HepG2 (cell line): ENCODE measurements around the gene ARAP1. TPM values are rescaled to one million over a fixed set of nuclear protein-coding genes. Genes with fewer than 3 reads are reported as not detected.

Source experiments
- BCL6 ChIP-seq: IDR thresholded peaks from 2 replicates; pipeline ENCODE4 v1.6.1; 2016; ENCODE audit warnings: missing genetic modification reagents, missing compliant biosample characterization
- CBFB ChIP-seq: sonication (generic); formaldehyde crosslinking; IDR thresholded peaks from 2 replicates; pipeline ENCODE4 v1.4.0; 2020; ENCODE audit warnings: missing genetic modification reagents
- CTCF ChIP-seq: sonication (generic); formaldehyde crosslinking; IDR thresholded peaks from 2 replicates; pipeline ENCODE4 v1.5.0; 2020; ENCODE audit warnings: mild to moderate bottlenecking, missing genetic modification reagents, moderate library complexity
- E2F5 ChIP-seq: sonication (generic); formaldehyde crosslinking; conservative IDR thresholded peaks from 2 replicates; pipeline ENCODE4 v1.4.0; 2020; ENCODE audit warnings: missing genetic modification reagents
- ELF3 ChIP-seq: IDR thresholded peaks from 2 replicates; pipeline ENCODE4 v1.6.1; 2016; ENCODE audit warnings: missing genetic modification reagents, missing compliant biosample characterization
- KLF11 ChIP-seq: IDR thresholded peaks from 2 replicates; pipeline ENCODE4 v1.6.1; 2016; ENCODE audit warnings: missing compliant biosample characterization
- MEIS2 ChIP-seq: sonication (generic); formaldehyde crosslinking; IDR thresholded peaks from 2 replicates; pipeline ENCODE4 v1.9.0; 2021; ENCODE audit warnings: mild to moderate bottlenecking, missing genetic modification reagents
- NAIF1 ChIP-seq: sonication (generic); formaldehyde crosslinking; IDR thresholded peaks from 2 replicates; pipeline ENCODE4 v1.5.0; 2020; ENCODE audit warnings: mild to moderate bottlenecking, missing genetic modification reagents, borderline replicate concordance
- NCOA2 ChIP-seq: sonication (generic); formaldehyde crosslinking; IDR thresholded peaks from 2 replicates; pipeline ENCODE4 v1.8.0; 2022; ENCODE audit warnings: inconsistent platforms
- RAD51 ChIP-seq: fragments of 450-650 bp; IDR thresholded peaks from 2 replicates; pipeline ENCODE4 v1.6.1; 2016; ENCODE audit warnings: borderline replicate concordance
- RXRB ChIP-seq: IDR thresholded peaks from 2 replicates; pipeline ENCODE4 v1.6.1; 2016; ENCODE audit warnings: borderline replicate concordance, missing genetic modification reagents, missing compliant biosample characterization
- SAP130 ChIP-seq: IDR thresholded peaks from 2 replicates; pipeline ENCODE4 v1.6.1; 2016; ENCODE audit warnings: low read depth
- STAG1 ChIP-seq: sonication (generic); formaldehyde crosslinking; IDR thresholded peaks from 2 replicates; pipeline ENCODE4 v1.4.0; 2020; ENCODE audit warnings: missing genetic modification reagents
- TFDP1 ChIP-seq: IDR thresholded peaks from 2 replicates; pipeline ENCODE4 v1.6.1; 2016; ENCODE audit warnings: missing compliant biosample characterization, missing genetic modification reagents, borderline replicate concordance
- TFE3 ChIP-seq: IDR thresholded peaks from 2 replicates; pipeline ENCODE4 v1.6.1; 2016
- TP53 ChIP-seq: sonication (generic); formaldehyde crosslinking; conservative IDR thresholded peaks from 2 replicates; pipeline ENCODE4 v1.4.0; 2020; ENCODE audit warnings: missing genetic modification reagents
- WIZ ChIP-seq: sonication (generic); formaldehyde crosslinking; IDR thresholded peaks from 2 replicates; pipeline ENCODE4 v1.5.1; 2020; ENCODE audit warnings: mild to moderate bottlenecking, missing genetic modification reagents
- XRCC5 ChIP-seq: fragments of 200-400 bp; formaldehyde crosslinking; optimal IDR thresholded peaks from 2 replicates; pipeline ENCODE3; 2017; ENCODE audit warnings: mild to moderate bottlenecking, low read length
- ZNF597 ChIP-seq: sonication (generic); formaldehyde crosslinking; IDR thresholded peaks from 2 replicates; pipeline ENCODE4 v1.5.0; 2020; ENCODE audit warnings: missing genetic modification reagents
- ZSCAN22 ChIP-seq: sonication (generic); formaldehyde crosslinking; IDR thresholded peaks from 2 replicates; pipeline ENCODE4 v1.4.0; 2020; ENCODE audit warnings: mild to moderate bottlenecking, missing genetic modification reagents
- ZSCAN9 ChIP-seq: IDR thresholded peaks from 2 replicates; pipeline ENCODE4 v1.6.1; 2016; ENCODE audit warnings: borderline replicate concordance
- polyA plus RNA-seq, 8 experiments: library from polyadenylated mRNA; depleted of rRNA in 3 of 8; stranded (reverse) in 7 of 8; unstranded in 1 of 8; fragments of >200 nt; fragmentation: Illumina TruSeq in 4 of 8; extraction: Trizol in 4 of 8; gene quantifications; 2 replicates each; pipeline versions ENCODE4 v1.2.1 to v1.2.3, GENCODE V29; 2011 to 2016; ENCODE audit warnings: low read depth in 4 of 8, missing spikeins in 1 of 8, mixed read lengths in 1 of 8; ENCODE audit not compliant: insufficient read depth in 1 of 8
- total RNA-seq, 5 experiments: library from RNA; depleted of rRNA; stranded (reverse); fragments of >200 nt; fragmentation: Illumina TruSeq; extraction: Trizol; gene quantifications; 2 replicates each; pipeline ENCODE4 v1.2.3, GENCODE V29; 2016; ENCODE audit warnings: low read depth in 1 of 5
- TF ChIP-seq, protein P1 (sequence below): sonication (generic); formaldehyde crosslinking; IDR thresholded peaks from 2 replicates; pipeline ENCODE4 v1.5.0; 2020; ENCODE audit warnings: mild to moderate bottlenecking, missing genetic modification reagents

Gene ARAP1
- total and polyA plus RNA-seq, 2 of the 13 experiments (the other 11 are each of a cell fraction or from before 2014, with no cell fraction given) = 43.2 to 55.5 TPM

DNA sequence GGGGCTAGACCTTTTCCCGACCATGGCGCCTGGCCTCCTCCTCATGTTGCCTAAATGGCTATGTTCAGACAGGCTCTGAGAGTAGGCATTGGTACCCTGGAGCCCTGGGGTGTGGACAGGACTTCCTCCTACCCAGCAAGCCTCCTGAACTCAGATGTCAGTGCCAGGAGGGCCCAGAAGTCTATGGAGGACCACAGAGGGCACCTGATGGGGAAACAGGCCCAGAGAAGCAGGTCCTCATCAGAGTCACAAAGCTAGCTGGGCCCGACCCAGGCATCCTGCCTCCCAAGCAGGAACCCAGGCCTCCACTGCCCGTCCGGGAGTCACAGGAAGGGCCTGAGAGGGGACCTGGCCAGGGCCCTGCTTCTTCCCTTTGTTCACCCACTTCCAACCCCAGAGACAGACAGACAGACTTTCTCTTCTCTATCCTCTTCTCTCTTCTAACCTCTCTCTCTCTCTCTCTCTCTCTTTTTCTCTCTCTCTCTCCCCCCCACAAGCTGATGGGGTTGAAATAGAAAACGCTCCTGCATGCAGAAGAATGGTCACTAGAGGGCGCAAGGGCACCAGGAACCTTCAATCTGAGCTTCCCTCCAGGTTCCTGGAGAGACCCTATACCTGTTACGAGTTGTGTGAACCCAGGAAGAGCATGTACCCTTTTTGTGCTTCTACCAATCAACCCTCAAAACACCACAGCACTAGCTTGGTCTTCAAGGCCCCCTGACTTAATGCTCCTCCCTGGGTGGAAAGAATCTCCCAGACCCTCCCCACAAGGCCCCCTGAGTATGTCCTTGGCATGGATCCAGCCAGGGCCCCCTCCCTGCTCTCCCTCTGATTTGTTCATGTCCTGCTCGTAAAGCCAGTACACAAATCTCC lies 27.1 kb downstream of the ARAP1 start (continued):
- TF ChIP-seq CTCF (CRISPR knock-in tag) (peak; percentile 91), BCL6 (CRISPR knock-in tag) (peak; percentile 62; the same call in 1 of the 2 replicates), NCOA2 (CRISPR knock-in tag) (no peak), NAIF1 (CRISPR knock-in tag) (no peak), RXRB (CRISPR knock-in tag) (peak; percentile 56; the same call in 1 of the 2 replicates), E2F5 (no peak), TFE3 (CRISPR knock-in tag) (0 out of 2 replicates have a peak, but pooled peaks have one; percentile 24), ZSCAN9 (CRISPR knock-in tag) (peak; percentile 45; the same call in 1 of the 2 replicates), KLF11 (CRISPR knock-in tag) (0 out of 2 replicates have a peak, but pooled peaks have one; percentile 39), WIZ (no peak), XRCC5 (peak; percentile 53), RAD51 (no peak), CBFB (no peak), STAG1 (peak; percentile 95), ELF3 (CRISPR knock-in tag) (0 out of 2 replicates have a peak, but pooled peaks have one; percentile 16), SAP130 (CRISPR knock-in tag) (peak; percentile 39; the same call in 1 of the 2 replicates), TFDP1 (CRISPR knock-in tag) (no peak), ZNF597 (CRISPR knock-in tag) (no peak), MEIS2 (CRISPR knock-in tag) (no peak), TP53 (CRISPR knock-in tag) (no peak), ZSCAN22 (CRISPR knock-in tag) (no peak)
- TF ChIP-seq, protein P1, sequence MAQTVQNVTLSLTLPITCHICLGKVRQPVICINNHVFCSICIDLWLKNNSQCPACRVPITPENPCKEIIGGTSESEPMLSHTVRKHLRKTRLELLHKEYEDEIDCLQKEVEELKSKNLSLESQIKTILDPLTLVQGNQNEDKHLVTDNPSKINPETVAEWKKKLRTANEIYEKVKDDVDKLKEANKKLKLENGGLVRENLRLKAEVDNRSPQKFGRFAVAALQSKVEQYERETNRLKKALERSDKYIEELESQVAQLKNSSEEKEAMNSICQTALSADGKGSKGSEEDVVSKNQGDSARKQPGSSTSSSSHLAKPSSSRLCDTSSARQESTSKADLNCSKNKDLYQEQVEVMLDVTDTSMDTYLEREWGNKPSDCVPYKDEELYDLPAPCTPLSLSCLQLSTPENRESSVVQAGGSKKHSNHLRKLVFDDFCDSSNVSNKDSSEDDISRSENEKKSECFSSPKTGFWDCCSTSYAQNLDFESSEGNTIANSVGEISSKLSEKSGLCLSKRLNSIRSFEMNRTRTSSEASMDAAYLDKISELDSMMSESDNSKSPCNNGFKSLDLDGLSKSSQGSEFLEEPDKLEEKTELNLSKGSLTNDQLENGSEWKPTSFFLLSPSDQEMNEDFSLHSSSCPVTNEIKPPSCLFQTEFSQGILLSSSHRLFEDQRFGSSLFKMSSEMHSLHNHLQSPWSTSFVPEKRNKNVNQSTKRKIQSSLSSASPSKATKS (CRISPR knock-in tag) = no peak
